HepG2 (cell line): ENCODE results near the gene DIPK1B. TPM values are rescaled to one million over a fixed set of nuclear protein-coding genes. Genes with fewer than 3 reads are reported as not detected.

Experiments
- ATAC-seq: fragments of 200-7000 bp; cut with Tn5 transposase; 3 replicates; pipeline ENCODE4 v1.9.1; 2020; ENCODE audit warnings: mild to moderate bottlenecking, moderate library complexity
- BruUV-seq: library from RNA; stranded (reverse); fragments of 400-500 nt; replicated peaks from 2 replicates; lab custom pipeline; 2021; lab: Mats Ljungman, UMichigan
- CTCF ChIA-PET: fragments of 300-600 bp; formaldehyde crosslinking; extraction: SDS; loops from one replicate; lab custom pipeline; 2021; ENCODE audit warnings: low total read pairs, inconsistent platforms, low intra/inter-chr PET ratio; lab: Yijun Ruan, JAX
- POLR2A ChIA-PET: fragments of 350-600 bp; sonication (Branson Sonifier 250); formaldehyde crosslinking; loops from one replicate; lab custom pipeline; 2020; ENCODE audit warnings: antibody characterized with exemption, inconsistent platforms; lab: Yijun Ruan, JAX
- DNase-seq: peaks from one replicate; pipeline ENCODE4 v3.0.0-alpha.2; 2015; ENCODE audit warnings: low spot score
- FAIRE-seq: peaks from 3 replicates; lab custom pipeline; 2011; peaks lifted over from hg19 to GRCh38; lab: Jason Lieb, UNC
- H2AFZ ChIP-seq: one replicate; pipeline ENCODE4 v1.6.1; 2011; ENCODE audit warnings: low read length, inconsistent platforms
- H3K27ac ChIP-seq: fragments of 300-600 bp; 3 replicates; pipeline ENCODE4 v1.8.0; 2011; ENCODE audit warnings: mixed run types, mild to moderate bottlenecking, mixed read lengths, low read length, inconsistent platforms; ENCODE audit not compliant: insufficient read depth; ENCODE audit errors: extremely low read length
- H3K27me3 ChIP-seq, 2 experiments: fragments of 200-600 bp in 1 of 2; 2 replicates in 1 of 2; 3 replicates in 1 of 2; pipeline versions ENCODE4 v1.6.0 to v1.8.0; 2011; ENCODE audit warnings: low read length in 2 of 2, mild to moderate bottlenecking in 2 of 2, moderate library complexity in 2 of 2, inconsistent platforms in 1 of 2; ENCODE audit not compliant: insufficient read depth in 2 of 2, control insufficient read depth in 1 of 2
- H3K36me3 ChIP-seq, 2 experiments: fragments of 200-600 bp in 1 of 2; replicated peaks in 1 of 2; 2 replicates in 1 of 2; 3 replicates in 1 of 2; pipeline versions ENCODE4 v1.5.1 to v1.8.0; 2011; ENCODE audit warnings: low read length in 2 of 2, inconsistent platforms in 1 of 2; ENCODE audit not compliant: insufficient read depth in 2 of 2, control insufficient read depth in 1 of 2
- H3K4me1 ChIP-seq: 2 replicates; pipeline ENCODE4 v1.5.1; 2012; ENCODE audit warnings: low read length, inconsistent platforms; ENCODE audit not compliant: insufficient read depth
- H3K4me2 ChIP-seq: 2 replicates; pipeline ENCODE4 v1.6.0; 2011; ENCODE audit warnings: low read depth, low read length, inconsistent platforms
- H3K4me3 ChIP-seq, 3 experiments: fragments of 200-600 bp in 1 of 3; sonication (generic), shearing (Covaris generic) in 1 of 3; replicated peaks in 1 of 3; 2 replicates each; pipeline ENCODE4 v1.5.1; 2011 to 2016; ENCODE audit warnings: low read length in 3 of 3, inconsistent platforms in 2 of 3, low read depth in 2 of 3, mild to moderate bottlenecking in 2 of 3, control low read depth in 1 of 3, mixed read lengths in 1 of 3; ENCODE audit not compliant: insufficient read depth in 1 of 3
- H3K79me2 ChIP-seq: one replicate; pipeline ENCODE4 v1.6.1; 2011; ENCODE audit warnings: low read length, inconsistent platforms; ENCODE audit not compliant: insufficient read depth
- H3K9ac ChIP-seq: 2 replicates; pipeline ENCODE4 v1.6.0; 2011; ENCODE audit warnings: mild to moderate bottlenecking, low read depth, low read length, inconsistent platforms; ENCODE audit not compliant: insufficient read depth
- H3K9me3 ChIP-seq: 2 replicates; pipeline ENCODE4 v1.5.1; 2012; ENCODE audit warnings: mild to moderate bottlenecking, low read length
- H4K20me1 ChIP-seq: 2 replicates; pipeline ENCODE4 v1.6.0; 2011; ENCODE audit warnings: inconsistent platforms, mild to moderate bottlenecking, low read length, moderate library complexity; ENCODE audit not compliant: insufficient read depth
- GFI1 ChIP-seq: sonication (generic); formaldehyde crosslinking; IDR thresholded peaks from 2 replicates; pipeline ENCODE4 v1.5.0; 2020; ENCODE audit warnings: missing genetic modification reagents, mild to moderate bottlenecking, borderline replicate concordance
- GZF1 ChIP-seq: sonication (generic); formaldehyde crosslinking; IDR thresholded peaks from 2 replicates; pipeline ENCODE4 v1.5.1; 2020; ENCODE audit warnings: mild to moderate bottlenecking, missing genetic modification reagents
- HHEX ChIP-seq: IDR thresholded peaks from 2 replicates; pipeline ENCODE4 v1.6.1; 2016; ENCODE audit warnings: control low read depth
- HMG20A ChIP-seq: IDR thresholded peaks from 2 replicates; pipeline ENCODE4 v1.6.1; 2016; ENCODE audit warnings: borderline replicate concordance
- JUND ChIP-seq: sonication (generic); formaldehyde crosslinking; IDR thresholded peaks from 2 replicates; pipeline ENCODE4 v1.8.0; 2022; ENCODE audit warnings: mild to moderate bottlenecking, missing genetic modification reagents
- KDM1A ChIP-seq: IDR thresholded peaks from 2 replicates; pipeline ENCODE4 v1.6.1; 2016; ENCODE audit warnings: missing compliant biosample characterization
- MED13 ChIP-seq: sonication (generic); formaldehyde crosslinking; IDR thresholded peaks from 2 replicates; pipeline ENCODE4 v1.5.0; 2020; ENCODE audit warnings: missing genetic modification reagents
- RXRB ChIP-seq: IDR thresholded peaks from 2 replicates; pipeline ENCODE4 v1.6.1; 2016; ENCODE audit warnings: borderline replicate concordance, missing genetic modification reagents, missing compliant biosample characterization
- SMARCC2 ChIP-seq: fragments of 450-650 bp; IDR thresholded peaks from 2 replicates; pipeline ENCODE4 v1.6.1; 2017; ENCODE audit warnings: antibody characterized with exemption, mild to moderate bottlenecking
- TAF1 ChIP-seq: sonication (generic); formaldehyde crosslinking; IDR thresholded peaks from 2 replicates; pipeline ENCODE4 v1.4.0; 2020; ENCODE audit warnings: missing genetic modification reagents
- TBX2 ChIP-seq: sonication (generic); formaldehyde crosslinking; IDR thresholded peaks from 2 replicates; pipeline ENCODE4 v1.5.0; 2020; ENCODE audit warnings: missing genetic modification reagents, mild to moderate bottlenecking, borderline replicate concordance
- ZNF619 ChIP-seq: sonication (generic); formaldehyde crosslinking; IDR thresholded peaks from 2 replicates; pipeline ENCODE4 v1.4.0; 2020; ENCODE audit warnings: mild to moderate bottlenecking, missing genetic modification reagents
- ZNF777 ChIP-seq: sonication (generic); formaldehyde crosslinking; IDR thresholded peaks from 2 replicates; pipeline ENCODE4 v1.4.0; 2020; ENCODE audit warnings: missing genetic modification reagents
- ZNF841 ChIP-seq: sonication (generic); formaldehyde crosslinking; IDR thresholded peaks from 2 replicates; pipeline ENCODE4 v1.8.1; 2023; ENCODE audit warnings: missing genetic modification reagents, borderline replicate concordance
- WGBS: methylation state at CpG from one replicate; pipeline ENCODE4 v1.1.6; 2017; ENCODE audit warnings: low lambda C conversion rate; 5-methylcytosine and 5-hydroxymethylcytosine counted together
- in situ Hi-C: cut with HindIII; loops from 2 replicates; pipeline ENCODE4 v1.10.0; 2017; ENCODE audit warnings: low pct_unique_long_range_greater_than_20kb; ENCODE audit not compliant: extremely low pct_ligation_motif_present
- intact Hi-C: fragments of 100-400 bp; cut with micrococcal nuclease; formaldehyde crosslinking; loops from one replicate; pipeline ENCODE4 v1.10.0; 2022; ENCODE audit not compliant: unreplicated experiment
- polyA plus RNA-seq, 8 experiments: library from polyadenylated mRNA; depleted of rRNA in 3 of 8; stranded (reverse) in 7 of 8; unstranded in 1 of 8; fragments of >200 nt; fragmentation: Illumina TruSeq in 4 of 8; extraction: Trizol in 4 of 8; gene quantifications; 2 replicates each; pipeline versions ENCODE4 v1.2.1 to v1.2.3, GENCODE V29; 2011 to 2016; ENCODE audit warnings: low read depth in 4 of 8, missing spikeins in 1 of 8, mixed read lengths in 1 of 8; ENCODE audit not compliant: insufficient read depth in 1 of 8
- total RNA-seq, 5 experiments: library from RNA; depleted of rRNA; stranded (reverse); fragments of >200 nt; fragmentation: Illumina TruSeq; extraction: Trizol; gene quantifications; 2 replicates each; pipeline ENCODE4 v1.2.3, GENCODE V29; 2016; ENCODE audit warnings: low read depth in 1 of 5
- TF ChIP-seq, protein P1 (sequence below): IDR thresholded peaks from 2 replicates; pipeline ENCODE4 v1.6.1; 2016; ENCODE audit warnings: missing compliant biosample characterization, missing genetic modification reagents, borderline replicate concordance
- TF ChIP-seq, protein P2 (sequence below): sonication (generic); formaldehyde crosslinking; IDR thresholded peaks from 2 replicates; pipeline ENCODE4 v1.5.1; 2020; ENCODE audit warnings: missing genetic modification reagents, mild to moderate bottlenecking, borderline replicate concordance
- TF ChIP-seq, protein P3 (sequence below): sonication (generic); formaldehyde crosslinking; IDR thresholded peaks from 2 replicates; pipeline ENCODE4 v1.8.1; 2023; ENCODE audit warnings: missing genetic modification reagents, inconsistent platforms, borderline replicate concordance

Gene DIPK1B
- total and polyA plus RNA-seq, 2 of the 13 experiments (the other 11 are each of a cell fraction or from before 2014, with no cell fraction given): 0.18 to 3.9 TPM

DNA sequence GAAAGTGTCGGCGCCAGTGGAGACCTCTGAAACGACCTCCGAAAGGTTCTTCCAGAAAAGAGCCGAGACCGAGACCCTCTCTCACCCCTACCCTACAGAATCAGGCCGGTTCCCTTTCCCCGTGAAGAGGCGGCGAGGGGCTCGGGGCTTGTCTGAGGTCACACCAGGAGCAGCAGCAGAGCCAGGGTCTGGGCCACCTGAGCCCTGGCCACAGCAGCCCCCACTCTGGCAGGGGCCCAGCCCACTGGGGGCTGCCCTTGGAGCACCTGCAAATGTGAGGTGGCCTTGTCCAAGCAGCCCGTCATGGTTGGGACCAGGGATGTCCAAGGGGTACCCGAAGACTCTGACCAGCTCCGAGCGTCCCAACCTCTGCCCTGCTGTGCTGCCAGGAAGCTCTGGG lies 34.3 kb upstream of the DIPK1B start:
- no peak for ATAC-seq
- no peak overlapping the region for H3K4me3 ChIP-seq
- TF ChIP-seq, protein P1, sequence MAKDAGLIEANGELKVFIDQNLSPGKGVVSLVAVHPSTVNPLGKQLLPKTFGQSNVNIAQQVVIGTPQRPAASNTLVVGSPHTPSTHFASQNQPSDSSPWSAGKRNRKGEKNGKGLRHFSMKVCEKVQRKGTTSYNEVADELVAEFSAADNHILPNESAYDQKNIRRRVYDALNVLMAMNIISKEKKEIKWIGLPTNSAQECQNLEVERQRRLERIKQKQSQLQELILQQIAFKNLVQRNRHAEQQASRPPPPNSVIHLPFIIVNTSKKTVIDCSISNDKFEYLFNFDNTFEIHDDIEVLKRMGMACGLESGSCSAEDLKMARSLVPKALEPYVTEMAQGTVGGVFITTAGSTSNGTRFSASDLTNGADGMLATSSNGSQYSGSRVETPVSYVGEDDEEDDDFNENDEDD (CRISPR knock-in tag): no peak
- TF ChIP-seq TBX2 (CRISPR knock-in tag): no peak
- TF ChIP-seq, protein P2, sequence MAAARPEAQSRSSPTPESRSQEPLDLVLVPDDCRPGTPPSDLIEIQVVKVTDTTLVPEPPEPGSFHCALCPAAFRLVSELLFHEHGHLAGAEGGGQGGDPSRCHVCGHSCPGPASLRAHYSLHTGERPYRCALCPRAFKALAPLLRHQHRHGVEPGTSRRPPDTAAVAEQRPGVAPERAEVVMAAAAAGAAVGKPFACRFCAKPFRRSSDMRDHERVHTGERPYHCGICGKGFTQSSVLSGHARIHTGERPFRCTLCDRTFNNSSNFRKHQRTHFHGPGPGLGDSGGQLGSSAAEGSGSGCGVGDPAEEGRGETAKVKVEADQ: no peak
- no peak for TF ChIP-seq HHEX (CRISPR knock-in tag)
- no peak for TF ChIP-seq MED13 (CRISPR knock-in tag)
- TF ChIP-seq ZNF777: no peak
- no peak for TF ChIP-seq HMG20A (CRISPR knock-in tag)
- TF ChIP-seq ZNF841 (CRISPR knock-in tag): no peak
- TF ChIP-seq, protein P3, sequence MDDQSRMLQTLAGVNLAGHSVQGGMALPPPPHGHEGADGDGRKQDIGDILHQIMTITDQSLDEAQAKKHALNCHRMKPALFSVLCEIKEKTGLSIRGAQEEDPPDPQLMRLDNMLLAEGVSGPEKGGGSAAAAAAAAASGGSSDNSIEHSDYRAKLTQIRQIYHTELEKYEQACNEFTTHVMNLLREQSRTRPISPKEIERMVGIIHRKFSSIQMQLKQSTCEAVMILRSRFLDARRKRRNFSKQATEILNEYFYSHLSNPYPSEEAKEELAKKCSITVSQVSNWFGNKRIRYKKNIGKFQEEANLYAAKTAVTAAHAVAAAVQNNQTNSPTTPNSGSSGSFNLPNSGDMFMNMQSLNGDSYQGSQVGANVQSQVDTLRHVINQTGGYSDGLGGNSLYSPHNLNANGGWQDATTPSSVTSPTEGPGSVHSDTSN (CRISPR knock-in tag): no peak
- no peak for TF ChIP-seq GZF1 (CRISPR knock-in tag)
- TF ChIP-seq RXRB (CRISPR knock-in tag): no peak
- no peak for TF ChIP-seq TAF1 (CRISPR knock-in tag)
- no peak for TF ChIP-seq KDM1A
- TF ChIP-seq JUND (CRISPR knock-in tag): no peak
- no peak for TF ChIP-seq GFI1
- TF ChIP-seq SMARCC2: no peak
- no peak for TF ChIP-seq ZNF619
- intact Hi-C loops (no loop called here), in situ Hi-C loops (no loop called here)
- 90% methylated on average over 2 of the region's 15 CpGs for WGBS
- H3K36me3 ChIP-seq: no peaks in the 10 kb centered on the region
- H3K4me2 ChIP-seq: no peak overlapping the region
- no peak overlapping the region for H3K9ac ChIP-seq
- H2AFZ ChIP-seq: no peak overlapping the region
- FAIRE-seq: no peak
- no peaks in the 10 kb centered on the region; the same call in 1 of the 2 replicates for H4K20me1 ChIP-seq
- no TSS peak for BruUV-seq
- DNase-seq: no peak
- H3K27ac ChIP-seq: no peak overlapping the region
- ChIA-PET POLR2A (no interaction called here), CTCF (no interaction called here)
- H3K79me2 ChIP-seq: no peaks in the 10 kb centered on the region
- peaks cover 64% of the 10 kb centered on the region for H3K4me1 ChIP-seq
- H3K9me3 ChIP-seq: no peaks in the 10 kb centered on the region
- H3K27me3 ChIP-seq: 0 out of 5 replicates have a peak, but pooled peaks cover 0 to 4% of the 10 kb centered on the region in 2 experiments
